Measurements from ENCODE around the gene ABCG2.

Gene ABCG2

GRCh38 chr4:88106205-88106604 lies 52.2 kb downstream of the ABCG2 start:
- Histone ChIP-seq H3K36me3 (no peaks in the 10 kb centered on the region), H3K4me3 (ENCODE audit: low read depth in 1 of 2, low read length in 1 of 2) (no peak overlapping the region), H3K9me3 (no peaks in the 10 kb centered on the region), H3K27me3 (peaks cover 11% of the 10 kb centered on the region), H3K4me1 (ENCODE audit: control insufficient read depth in 1 of 2, insufficient read depth in 1 of 2, low read depth in 1 of 2, low read length in 1 of 2) (no peaks in the 10 kb centered on the region), H3K27ac (no peak overlapping the region)
- TF ChIP-seq, protein P1, sequence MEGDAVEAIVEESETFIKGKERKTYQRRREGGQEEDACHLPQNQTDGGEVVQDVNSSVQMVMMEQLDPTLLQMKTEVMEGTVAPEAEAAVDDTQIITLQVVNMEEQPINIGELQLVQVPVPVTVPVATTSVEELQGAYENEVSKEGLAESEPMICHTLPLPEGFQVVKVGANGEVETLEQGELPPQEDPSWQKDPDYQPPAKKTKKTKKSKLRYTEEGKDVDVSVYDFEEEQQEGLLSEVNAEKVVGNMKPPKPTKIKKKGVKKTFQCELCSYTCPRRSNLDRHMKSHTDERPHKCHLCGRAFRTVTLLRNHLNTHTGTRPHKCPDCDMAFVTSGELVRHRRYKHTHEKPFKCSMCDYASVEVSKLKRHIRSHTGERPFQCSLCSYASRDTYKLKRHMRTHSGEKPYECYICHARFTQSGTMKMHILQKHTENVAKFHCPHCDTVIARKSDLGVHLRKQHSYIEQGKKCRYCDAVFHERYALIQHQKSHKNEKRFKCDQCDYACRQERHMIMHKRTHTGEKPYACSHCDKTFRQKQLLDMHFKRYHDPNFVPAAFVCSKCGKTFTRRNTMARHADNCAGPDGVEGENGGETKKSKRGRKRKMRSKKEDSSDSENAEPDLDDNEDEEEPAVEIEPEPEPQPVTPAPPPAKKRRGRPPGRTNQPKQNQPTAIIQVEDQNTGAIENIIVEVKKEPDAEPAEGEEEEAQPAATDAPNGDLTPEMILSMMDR (IDR thresholded peaks at IDR 0.05) = no peak

- Histone ChIP-seq H3K36me3 (no peaks in the 10 kb centered on the region), H3K4me3 (ENCODE audit: low read depth in 1 of 2, low read length in 1 of 2) (no peak overlapping the region), H3K9me3 (no peaks in the 10 kb centered on the region), H3K27ac (no peak overlapping the region), H3K27me3 (peaks cover 11% of the 10 kb centered on the region), H3K4me1 (ENCODE audit: control insufficient read depth in 1 of 2, insufficient read depth in 1 of 2, low read depth in 1 of 2, low read length in 1 of 2) (no peaks in the 10 kb centered on the region)
- TF ChIP-seq, protein P1 (IDR thresholded peaks at IDR 0.05) = no peak
These were observed 53.4 kb downstream of the ABCG2 start for GRCh38 chr4:88104902-88105610.

- TF ChIP-seq, protein P1 (IDR thresholded peaks at IDR 0.05) = no peak
- no peaks in the 10 kb centered on the region for H3K36me3 ChIP-seq
These were observed 56.4 kb downstream of the ABCG2 start for GRCh38 chr4:88102026-88102425.

GRCh38 chr4:88101165-88101564 lies 57.3 kb downstream of the ABCG2 start:
- no peaks in the 10 kb centered on the region for H3K36me3 ChIP-seq
- H3K27me3 ChIP-seq = peaks cover 11% of the 10 kb centered on the region
- TF ChIP-seq, protein P1 (IDR thresholded peaks at IDR 0.05) = no peak
- H3K27ac ChIP-seq = no peak overlapping the region
- H3K4me1 ChIP-seq (ENCODE audit: control insufficient read depth in 1 of 2, insufficient read depth in 1 of 2, low read depth in 1 of 2, low read length in 1 of 2) = no peaks in the 10 kb centered on the region
- H3K4me3 ChIP-seq (ENCODE audit: low read depth in 1 of 2, low read length in 1 of 2) = no peak overlapping the region
- H3K9me3 ChIP-seq = no peaks in the 10 kb centered on the region

More at GRCh38 chr4:88102026-88102425, 56.4 kb downstream of the ABCG2 start:
- Histone ChIP-seq H3K4me1 (ENCODE audit: control insufficient read depth in 1 of 2, insufficient read depth in 1 of 2, low read depth in 1 of 2, low read length in 1 of 2) (no peaks in the 10 kb centered on the region), H3K4me3 (ENCODE audit: low read depth in 1 of 2, low read length in 1 of 2) (no peak overlapping the region), H3K9me3 (no peaks in the 10 kb centered on the region), H3K27me3 (peaks cover 11% of the 10 kb centered on the region), H3K27ac (no peak overlapping the region)

GRCh38 chr4:88098993-88099752 lies 59.3 kb downstream of the ABCG2 start:
- Histone ChIP-seq H3K4me1 (ENCODE audit: control insufficient read depth in 1 of 2, insufficient read depth in 1 of 2, low read depth in 1 of 2, low read length in 1 of 2) (no peaks in the 10 kb centered on the region), H3K36me3 (no peaks in the 10 kb centered on the region), H3K27me3 (peaks cover 11% of the 10 kb centered on the region), H3K4me3 (ENCODE audit: low read depth in 1 of 2, low read length in 1 of 2) (no peak overlapping the region), H3K27ac (no peak overlapping the region), H3K9me3 (no peaks in the 10 kb centered on the region)
- TF ChIP-seq, protein P1 (IDR thresholded peaks at IDR 0.05) = no peak
